Measurements from ENCODE around the gene SDF2. TPM values are rescaled to one million over a fixed set of nuclear protein-coding genes. Genes with fewer than 3 reads are reported as not detected.

Gene SDF2
- total RNA-seq, 2 experiments from 2014 or later, result 30.3 to 32.0 TPM

GRCh38 chr17:28667870-28668269 is 6.2 kb upstream of the SDF2 start:
- H3K4me3 Mint-ChIP-seq, result no peak overlapping the region
- ATAC-seq (ENCODE audit: poor library complexity), result no peak
- Histone ChIP-seq H3K27ac (ENCODE audit: low read depth in 1 of 2, low read length in 2 of 2) (no peak overlapping the region), H3K9me3 (ENCODE audit: control insufficient read depth in 1 of 2, insufficient read depth in 1 of 2, low read length in 2 of 2) (no peaks in the 10 kb centered on the region), H3K36me3 (ENCODE audit: insufficient read depth, low read length) (peaks cover 63% of the 10 kb centered on the region), H3K4me1 (ENCODE audit: insufficient read depth, low read length) (peaks cover 28% of the 10 kb centered on the region), H3K4me3 (ENCODE audit: low read length) (no peak overlapping the region), H3K27me3 (ENCODE audit: control insufficient read depth in 1 of 2, insufficient read depth in 2 of 2, low read length in 2 of 2) (no peaks in the 10 kb centered on the region)
- no peaks in the 10 kb centered on the region for H3K9me3 Mint-ChIP-seq
- CTCF ChIA-PET, result interaction anchor here (2.0 kb wide), 1 partner anchor 21 kb away, joined by 7 read pairs; no protein-coding TSS in a partner anchor
- TF ChIP-seq CTCF (IDR thresholded peaks at IDR 0.05), result no peak
- H3K27ac Mint-ChIP-seq, result peak overlapping the region; percentile 42
- H3K36me3 Mint-ChIP-seq (ENCODE audit: low read depth), result peaks cover 77% of the 10 kb centered on the region
- intact Hi-C loops (cut with DNase I, micrococcal nuclease), result no loop called here
- POLR2A ChIA-PET, result interaction anchor here (1.4 kb wide), 1 partner anchor 22 kb away, joined by 3 read pairs; no protein-coding TSS in a partner anchor
- H3K4me1 Mint-ChIP-seq (ENCODE audit: low read depth), result peaks cover 54% of the 10 kb centered on the region
- no peaks in the 10 kb centered on the region for H3K27me3 Mint-ChIP-seq
- no peak for DNase-seq

DNA sequence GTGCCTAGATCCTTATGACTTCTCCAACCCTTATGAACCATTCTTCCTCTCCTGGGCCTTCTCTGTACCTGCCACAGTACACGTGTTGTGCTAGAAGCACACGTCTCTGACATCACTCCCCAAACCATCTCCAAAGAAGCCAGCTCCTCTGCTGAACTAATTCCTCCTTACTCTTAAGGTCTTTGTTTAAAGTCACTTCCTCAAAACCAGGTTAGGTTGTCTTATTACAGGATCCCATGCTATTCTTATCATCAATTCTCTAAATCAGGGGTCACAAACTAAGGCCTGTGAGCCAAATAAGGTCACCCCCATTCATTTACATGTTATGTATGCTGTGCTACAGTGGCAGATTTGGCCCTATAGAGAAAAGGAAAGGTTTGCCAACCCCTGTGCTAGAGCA is 4.3 kb upstream of the SDF2 start:
- POLR2A ChIA-PET, result no interaction called here
- ATAC-seq (ENCODE audit: poor library complexity), result no peak
- CTCF ChIA-PET, result no interaction called here
- Mint-ChIP-seq H3K36me3 (ENCODE audit: low read depth) (peaks cover 77% of the 10 kb centered on the region), H3K9me3 (no peaks in the 10 kb centered on the region), H3K4me3 (peak overlapping the region; percentile 46), H3K4me1 (ENCODE audit: low read depth) (peaks cover 73% of the 10 kb centered on the region), H3K27me3 (no peaks in the 10 kb centered on the region), H3K27ac (peak overlapping the region; percentile 8)
- H3K9me3 ChIP-seq (ENCODE audit: control insufficient read depth in 1 of 2, insufficient read depth in 1 of 2, low read length in 2 of 2), result no peaks in the 10 kb centered on the region
- no peak for TF ChIP-seq CTCF (IDR thresholded peaks at IDR 0.05)
- DNase-seq, result no peak
- peaks cover 46% of the 10 kb centered on the region for H3K36me3 ChIP-seq (ENCODE audit: insufficient read depth, low read length)
- no peak overlapping the region for H3K4me3 ChIP-seq (ENCODE audit: low read length)
- intact Hi-C loops (cut with DNase I, micrococcal nuclease), result no loop called here
- peaks cover 36% of the 10 kb centered on the region for H3K4me1 ChIP-seq (ENCODE audit: insufficient read depth, low read length)
- H3K27me3 ChIP-seq (ENCODE audit: control insufficient read depth in 1 of 2, insufficient read depth in 2 of 2, low read length in 2 of 2), result no peaks in the 10 kb centered on the region
- H3K27ac ChIP-seq (ENCODE audit: low read depth in 1 of 2, low read length in 2 of 2), result no peak overlapping the region

DNA sequence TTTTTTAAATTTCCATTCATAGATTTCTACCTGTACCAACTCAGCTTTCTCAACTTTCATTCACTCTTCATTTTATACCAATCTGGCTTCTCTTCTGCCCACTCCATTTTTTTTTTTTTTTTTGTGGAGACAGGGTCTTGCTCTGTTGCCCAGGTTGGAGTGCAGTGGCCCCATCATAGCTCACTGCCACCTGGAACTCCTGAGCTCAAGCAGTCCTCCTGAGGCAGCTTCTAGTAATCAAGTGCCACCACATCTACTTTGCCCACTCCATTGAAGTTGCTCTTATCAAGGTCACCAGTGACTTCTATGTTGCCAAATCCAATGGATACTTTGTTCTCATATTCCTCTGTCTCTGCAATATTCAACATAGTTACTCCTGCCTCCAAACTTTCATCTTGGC is 2.0 kb upstream of the SDF2 start:
- CTCF ChIA-PET, result interaction anchor here (0.6 to 3.9 kb wide), 3 partner anchors 17 to 517 kb away, joined by 3 to 34 read pairs (median 27); partner anchors contain the start of gene BLTP2
- peaks cover 45% of the 10 kb centered on the region for H3K4me1 ChIP-seq (ENCODE audit: insufficient read depth, low read length)

More for the DNA sequence above, 2.0 kb upstream of the SDF2 start:
- H3K27ac ChIP-seq (ENCODE audit: low read depth in 1 of 2, low read length in 2 of 2), result no peak overlapping the region
- no peak overlapping the region for H3K4me3 ChIP-seq (ENCODE audit: low read length)
- no peak for TF ChIP-seq CTCF (IDR thresholded peaks at IDR 0.05)
- DNase-seq (no peak), ATAC-seq (ENCODE audit: poor library complexity) (no peak)
- Mint-ChIP-seq H3K27me3 (no peaks in the 10 kb centered on the region), H3K36me3 (ENCODE audit: low read depth) (peaks cover 74% of the 10 kb centered on the region), H3K4me3 (peak overlapping the region; percentile 99), H3K4me1 (ENCODE audit: low read depth) (peaks cover 78% of the 10 kb centered on the region), H3K9me3 (no peaks in the 10 kb centered on the region), H3K27ac (peak overlapping the region; percentile 99)
- intact Hi-C loops (cut with DNase I, micrococcal nuclease), result loop anchor here (2.0 to 5.0 kb wide), 3 partner anchors 49 to 289 kb away; partner anchors contain the start of genes PHF12 (in 1 of the 2), PROCA1 (in 1 of the 2) and RPL23A (in 1 of the 2)
- no peaks in the 10 kb centered on the region for H3K9me3 ChIP-seq (ENCODE audit: control insufficient read depth in 1 of 2, insufficient read depth in 1 of 2, low read length in 2 of 2)
- POLR2A ChIA-PET, result interaction anchor here (4.0 kb wide), 1 partner anchor 17 kb away, joined by 115 read pairs; the partner anchor contains the start of gene BLTP2
- H3K36me3 ChIP-seq (ENCODE audit: insufficient read depth, low read length), result peaks cover 40% of the 10 kb centered on the region
- no peaks in the 10 kb centered on the region for H3K27me3 ChIP-seq (ENCODE audit: control insufficient read depth in 1 of 2, insufficient read depth in 2 of 2, low read length in 2 of 2)
